PC-3 (cell line): ENCODE data around the gene DALRD3. TPM values are rescaled to one million over a fixed set of nuclear protein-coding genes. Genes with fewer than 3 reads are reported as not detected.

Source experiments
- ATAC-seq: fragments of 200-7000 bp; cut with Tn5 transposase; 2 replicates; pipeline ENCODE4 v1.9.1; 2020; ENCODE audit warnings: mild to moderate bottlenecking, moderate library complexity
- BruUV-seq: library from RNA; stranded (reverse); fragments of 400-500 nt; replicated peaks from 2 replicates; lab custom pipeline; 2021; lab: Mats Ljungman, UMichigan
- CTCF ChIA-PET: fragments of 300-600 bp; sonication (Branson Sonifier 250); formaldehyde crosslinking; loops from one replicate; lab custom pipeline; 2022; ENCODE audit warnings: antibody characterized with exemption; lab: Charles Lee
- POLR2A ChIA-PET: fragments of 300-600 bp; sonication (Branson Sonifier 250); formaldehyde crosslinking; loops from one replicate; lab custom pipeline; 2022; ENCODE audit warnings: antibody characterized with exemption; ENCODE audit not compliant: unreplicated experiment; lab: Charles Lee
- DNase-seq: peaks from one replicate; pipeline ENCODE4 v3.0.0-alpha.2; 2015
- H2AFZ ChIP-seq: fragments of 300-600 bp; sonication (generic); 2 replicates; pipeline ENCODE4 v1.6.0; 2016; ENCODE audit warnings: antibody characterized with exemption, low read length
- H3F3A ChIP-seq: fragments of 300-600 bp; sonication (generic); one replicate; pipeline ENCODE4 v1.6.0; 2017; ENCODE audit warnings: antibody characterized with exemption, low read length, control low read depth, mild to moderate bottlenecking; ENCODE audit not compliant: unreplicated experiment
- H3K27ac ChIP-seq: fragments of 300-600 bp; sonication (generic); 2 replicates; pipeline ENCODE4 v1.5.1; 2016; ENCODE audit warnings: mild to moderate bottlenecking, low read length
- H3K27me3 ChIP-seq: fragments of 300-600 bp; sonication (generic); 2 replicates; pipeline ENCODE4 v1.6.1; 2016; ENCODE audit warnings: low read length, mixed read lengths
- H3K36me3 ChIP-seq: fragments of 300-600 bp; sonication (generic); 2 replicates; pipeline ENCODE4 v1.6.1; 2016; ENCODE audit warnings: low read depth, mixed run types, low read length, mixed read lengths
- H3K4me1 ChIP-seq: fragments of 300-600 bp; sonication (generic); 2 replicates; pipeline ENCODE4 v1.5.1; 2016; ENCODE audit warnings: low read length; ENCODE audit not compliant: insufficient read depth
- H3K4me2 ChIP-seq: fragments of 300-600 bp; sonication (generic); 2 replicates; pipeline ENCODE4 v1.6.0; 2016; ENCODE audit warnings: low read length
- H3K4me3 ChIP-seq: fragments of 300-600 bp; sonication (generic); 2 replicates; pipeline ENCODE4 v1.5.1; 2016; ENCODE audit warnings: mild to moderate bottlenecking, low read length, mixed read lengths
- H3K79me2 ChIP-seq: fragments of 300-600 bp; sonication (generic); 2 replicates; pipeline ENCODE4 v1.6.1; 2017; ENCODE audit warnings: low read length, mixed read lengths
- H3K9ac ChIP-seq: fragments of 300-600 bp; sonication (generic); 2 replicates; pipeline ENCODE4 v1.6.0; 2016; ENCODE audit warnings: mild to moderate bottlenecking, low read length
- H3K9me2 ChIP-seq: fragments of 300-600 bp; sonication (generic); replicated peaks from 2 replicates; pipeline ENCODE4 v1.6.1; 2016; ENCODE audit warnings: mixed run types, low read length, mixed read lengths
- H3K9me3 ChIP-seq: fragments of 300-600 bp; sonication (generic); 2 replicates; pipeline ENCODE4 v1.6.1; 2016; ENCODE audit warnings: low read length, mixed read lengths
- H4K20me1 ChIP-seq: fragments of 300-600 bp; sonication (generic); 2 replicates; pipeline ENCODE4 v1.6.1; 2016; ENCODE audit warnings: low read length, mixed read lengths
- EZH2 ChIP-seq: fragments of 300-600 bp; sonication (generic); IDR thresholded peaks from one replicate; pipeline ENCODE4 v1.6.1; 2017; ENCODE audit warnings: antibody characterized with exemption, mild to moderate bottlenecking, low read length; ENCODE audit not compliant: unreplicated experiment
- EZH2phosphoT487 ChIP-seq: fragments of 300-600 bp; sonication (generic); IDR thresholded peaks from 2 replicates; pipeline ENCODE4 v1.6.1; 2018; ENCODE audit warnings: mild to moderate bottlenecking, antibody characterized with exemption, low read length, borderline replicate concordance
- intact Hi-C: fragments of 100-400 bp; cut with micrococcal nuclease; formaldehyde crosslinking; loops from 2 replicates; pipeline ENCODE4 v1.9.0; 2023
- total RNA-seq: library from RNA; depleted of rRNA; stranded (reverse); fragments of >200 nt; gene quantifications from 2 replicates; pipeline ENCODE4 v1.2.3, GENCODE V29; 2014
- TF ChIP-seq, protein P1 (sequence below): fragments of 300-600 bp; sonication (generic); conservative IDR thresholded peaks from 2 replicates; pipeline ENCODE4 v1.5.1; 2017; ENCODE audit warnings: antibody characterized with exemption, low read depth, mild to moderate bottlenecking, low read length

DALRD3 gene
- total RNA-seq, 1 experiment from 2014 or later = 43.3 TPM

- no peaks in the 10 kb centered on the region for H3K9me2 ChIP-seq
- no peaks in the 10 kb centered on the region for H3K9me3 ChIP-seq
- no peak overlapping the region for H2AFZ ChIP-seq
- TF ChIP-seq EZH2 = no peak
- TF ChIP-seq, protein P1, sequence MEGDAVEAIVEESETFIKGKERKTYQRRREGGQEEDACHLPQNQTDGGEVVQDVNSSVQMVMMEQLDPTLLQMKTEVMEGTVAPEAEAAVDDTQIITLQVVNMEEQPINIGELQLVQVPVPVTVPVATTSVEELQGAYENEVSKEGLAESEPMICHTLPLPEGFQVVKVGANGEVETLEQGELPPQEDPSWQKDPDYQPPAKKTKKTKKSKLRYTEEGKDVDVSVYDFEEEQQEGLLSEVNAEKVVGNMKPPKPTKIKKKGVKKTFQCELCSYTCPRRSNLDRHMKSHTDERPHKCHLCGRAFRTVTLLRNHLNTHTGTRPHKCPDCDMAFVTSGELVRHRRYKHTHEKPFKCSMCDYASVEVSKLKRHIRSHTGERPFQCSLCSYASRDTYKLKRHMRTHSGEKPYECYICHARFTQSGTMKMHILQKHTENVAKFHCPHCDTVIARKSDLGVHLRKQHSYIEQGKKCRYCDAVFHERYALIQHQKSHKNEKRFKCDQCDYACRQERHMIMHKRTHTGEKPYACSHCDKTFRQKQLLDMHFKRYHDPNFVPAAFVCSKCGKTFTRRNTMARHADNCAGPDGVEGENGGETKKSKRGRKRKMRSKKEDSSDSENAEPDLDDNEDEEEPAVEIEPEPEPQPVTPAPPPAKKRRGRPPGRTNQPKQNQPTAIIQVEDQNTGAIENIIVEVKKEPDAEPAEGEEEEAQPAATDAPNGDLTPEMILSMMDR = no peak
- no peak for TF ChIP-seq EZH2phosphoT487
- DNase-seq (no peak), ATAC-seq (no peak)
- CTCF ChIA-PET = no interaction called here
- no peaks in the 10 kb centered on the region for H4K20me1 ChIP-seq
- H3K27me3 ChIP-seq = no peaks in the 10 kb centered on the region
- intact Hi-C loops = no loop called here
- no peak overlapping the region for H3K4me3 ChIP-seq
- no peak overlapping the region for H3K27ac ChIP-seq
- no TSS peak for BruUV-seq
- peaks cover 15% of the 10 kb centered on the region for H3K79me2 ChIP-seq
- H3K9ac ChIP-seq = no peak overlapping the region
- peaks cover 22% of the 10 kb centered on the region for H3K36me3 ChIP-seq
- POLR2A ChIA-PET = no interaction called here
- H3F3A ChIP-seq = no peaks in the 10 kb centered on the region
- peaks cover 8% of the 10 kb centered on the region for H3K4me1 ChIP-seq
- H3K4me2 ChIP-seq = no peak overlapping the region
Observed at GRCh38 chr3:48985831-48986376, 32.5 kb downstream of the DALRD3 start.

GRCh38 chr3:48984663-48985062 is 33.7 kb downstream of the DALRD3 start:
- Histone ChIP-seq H3K4me1 (peaks cover 8% of the 10 kb centered on the region), H3F3A (no peaks in the 10 kb centered on the region), H3K79me2 (peaks cover 8% of the 10 kb centered on the region), H3K27ac (no peak overlapping the region), H3K9me2 (no peaks in the 10 kb centered on the region), H3K9me3 (no peaks in the 10 kb centered on the region), H3K4me2 (no peak overlapping the region), H3K27me3 (no peaks in the 10 kb centered on the region), H3K36me3 (peaks cover 31% of the 10 kb centered on the region), H2AFZ (no peak overlapping the region), H3K9ac (no peak overlapping the region), H3K4me3 (no peak overlapping the region), H4K20me1 (no peaks in the 10 kb centered on the region)
- ATAC-seq (peak; percentile 7; the same call in 1 of the 2 replicates), DNase-seq (no peak)
- no peak for TF ChIP-seq EZH2phosphoT487
- TF ChIP-seq, protein P1 = no peak
- TF ChIP-seq EZH2 = no peak
- intact Hi-C loops = no loop called here
- no TSS peak for BruUV-seq
- ChIA-PET CTCF (no interaction called here), POLR2A (interaction anchor here (0.6 kb wide), 1 partner anchor 267 kb away, joined by 3 read pairs; the partner anchor contains the start of gene IP6K2)

- no peak overlapping the region for H3K27ac ChIP-seq
- H3K4me3 ChIP-seq = no peak overlapping the region
- TF ChIP-seq EZH2phosphoT487 = no peak
- TF ChIP-seq, protein P1 = no peak
- TF ChIP-seq EZH2 = no peak
- no peaks in the 10 kb centered on the region for H3F3A ChIP-seq
- BruUV-seq = no TSS peak
- H3K79me2 ChIP-seq = no peaks in the 10 kb centered on the region
- H3K9me2 ChIP-seq = no peaks in the 10 kb centered on the region
- H2AFZ ChIP-seq = no peak overlapping the region
- CTCF ChIA-PET = no interaction called here
- no peak overlapping the region for H3K4me2 ChIP-seq
- H3K4me1 ChIP-seq = no peaks in the 10 kb centered on the region
- no peak for ATAC-seq
- DNase-seq = no peak
- no peaks in the 10 kb centered on the region for H3K27me3 ChIP-seq
- H3K9ac ChIP-seq = no peak overlapping the region
- peaks cover 40% of the 10 kb centered on the region for H3K36me3 ChIP-seq
- POLR2A ChIA-PET = no interaction called here
- intact Hi-C loops = no loop called here
- H4K20me1 ChIP-seq = no peaks in the 10 kb centered on the region
- no peaks in the 10 kb centered on the region for H3K9me3 ChIP-seq
Observed at GRCh38 chr3:48983096-48983495, 35.3 kb downstream of the DALRD3 start.
